ENCODE data around the gene FOSB.

DNA sequence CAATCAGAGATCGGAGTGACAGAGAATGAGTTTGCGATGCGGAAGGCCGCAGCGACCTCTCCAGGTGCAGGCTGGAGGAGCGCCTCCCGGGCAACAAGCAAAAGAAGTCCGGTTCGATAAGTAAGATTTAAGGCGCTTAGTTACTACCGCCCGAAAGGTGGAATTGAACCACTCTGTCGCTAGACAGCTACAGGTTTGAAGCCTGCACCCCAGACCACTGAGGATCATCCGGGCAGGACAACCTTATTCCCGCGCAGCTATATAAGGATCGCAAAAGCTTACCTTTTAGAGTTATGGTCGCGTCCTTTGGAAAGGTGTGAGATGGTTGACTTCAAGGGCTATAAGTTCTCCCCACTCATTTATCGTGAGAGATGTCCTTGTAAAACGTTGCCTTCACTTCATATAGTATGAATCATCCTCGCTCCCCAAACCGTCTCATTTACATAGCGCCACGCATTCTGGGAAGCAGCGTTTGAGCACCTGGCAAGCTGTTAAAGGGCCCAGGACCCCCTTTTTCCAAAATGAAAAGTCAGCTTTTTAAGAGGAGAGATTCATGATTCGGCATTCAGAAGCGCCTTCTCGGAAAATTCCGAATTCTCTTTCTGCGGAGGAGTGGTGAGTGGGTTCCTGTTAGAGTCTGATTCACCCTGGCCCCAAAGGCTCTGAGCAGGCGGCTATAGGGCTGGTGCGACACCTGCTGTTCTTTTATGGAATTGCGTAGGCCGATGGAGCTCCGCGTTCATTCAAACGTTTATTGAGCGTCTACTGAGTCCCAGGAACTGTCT is 10.8 kb downstream of the FOSB start:
- TF ChIP-seq CTCF (conservative IDR thresholded peaks at IDR 0.05; ENCODE audit: low read depth in 2 of 2) (peak; percentile 95 to 99), JUNB (IDR thresholded peaks at IDR 0.05; ENCODE audit: unreplicated experiment) (no peak), POLR2AphosphoS5 (IDR thresholded peaks at IDR 0.05; ENCODE audit: low read depth) (no peak), EZH2phosphoT487 (IDR thresholded peaks at IDR 0.05; ENCODE audit: unreplicated experiment) (no peak)
- TF ChIP-seq, protein P1, sequence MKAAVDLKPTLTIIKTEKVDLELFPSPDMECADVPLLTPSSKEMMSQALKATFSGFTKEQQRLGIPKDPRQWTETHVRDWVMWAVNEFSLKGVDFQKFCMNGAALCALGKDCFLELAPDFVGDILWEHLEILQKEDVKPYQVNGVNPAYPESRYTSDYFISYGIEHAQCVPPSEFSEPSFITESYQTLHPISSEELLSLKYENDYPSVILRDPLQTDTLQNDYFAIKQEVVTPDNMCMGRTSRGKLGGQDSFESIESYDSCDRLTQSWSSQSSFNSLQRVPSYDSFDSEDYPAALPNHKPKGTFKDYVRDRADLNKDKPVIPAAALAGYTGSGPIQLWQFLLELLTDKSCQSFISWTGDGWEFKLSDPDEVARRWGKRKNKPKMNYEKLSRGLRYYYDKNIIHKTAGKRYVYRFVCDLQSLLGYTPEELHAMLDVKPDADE (IDR thresholded peaks at IDR 0.05), result no peak

Data from GM23338 (cell line).